Fibroblast of mammary gland (primary cell): ENCODE data around the gene USP21.
A peak's percentile ranks its signal among the peaks of the same experiment; 100 is the strongest.

Experiments used
- DNase-seq: peaks from one replicate; pipeline ENCODE4 v3.0.0-alpha.2; 2010; ENCODE audit warnings: low read depth
- H3K4me3 ChIP-seq: 2 replicates; pipeline ENCODE4 v1.5.1; 2011; ENCODE audit warnings: low read depth, mild to moderate bottlenecking, low read length, moderate library complexity; ENCODE audit not compliant: control insufficient read depth
- TF ChIP-seq, protein P1 (sequence below): conservative IDR thresholded peaks from 2 replicates; pipeline ENCODE4 v1.5.1; 2011; ENCODE audit warnings: low read depth, low read length, inconsistent platforms; ENCODE audit not compliant: control insufficient read depth, insufficient read depth

The USP21 gene

DNA sequence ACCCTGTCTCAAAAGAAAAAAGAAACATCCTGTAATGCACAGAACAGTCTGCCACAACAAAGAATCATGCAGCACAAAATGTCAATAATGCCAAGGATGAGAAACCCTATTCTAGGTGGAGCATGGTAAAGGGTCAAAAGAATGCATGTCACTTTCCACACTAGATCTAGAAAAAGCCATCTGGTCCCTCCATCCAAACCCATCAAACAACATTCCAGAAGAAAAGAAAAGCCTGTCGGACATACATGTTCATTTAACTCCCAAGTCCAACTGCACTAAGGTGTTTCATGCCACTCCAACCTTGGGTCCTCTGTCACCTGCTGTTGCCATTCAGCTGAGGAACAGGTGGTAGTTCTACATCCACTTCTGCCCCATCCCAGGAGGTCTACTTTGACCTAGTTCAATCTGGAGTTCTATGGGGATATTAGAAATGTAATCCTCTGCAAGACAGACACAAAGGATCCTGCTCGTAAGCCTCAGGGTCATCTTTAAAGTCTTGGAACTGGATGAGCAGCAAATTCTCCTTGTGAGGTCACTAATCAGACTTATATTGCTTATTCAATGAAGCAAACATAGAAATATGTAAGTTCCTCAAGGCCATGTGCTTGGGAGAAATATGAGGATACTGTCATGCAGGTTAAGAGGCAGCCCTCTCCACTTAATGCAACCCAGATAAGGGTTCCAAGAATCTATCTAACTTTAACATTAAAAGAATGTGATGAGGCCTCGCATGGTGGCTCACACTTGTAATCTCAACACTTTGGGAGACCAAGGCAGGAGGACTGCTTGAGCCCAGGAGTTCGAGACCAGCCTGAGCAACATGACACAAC is 30.5 kb upstream of the USP21 start:
- no peak for DNase-seq
- no peak overlapping the region for H3K4me3 ChIP-seq
- TF ChIP-seq, protein P1, sequence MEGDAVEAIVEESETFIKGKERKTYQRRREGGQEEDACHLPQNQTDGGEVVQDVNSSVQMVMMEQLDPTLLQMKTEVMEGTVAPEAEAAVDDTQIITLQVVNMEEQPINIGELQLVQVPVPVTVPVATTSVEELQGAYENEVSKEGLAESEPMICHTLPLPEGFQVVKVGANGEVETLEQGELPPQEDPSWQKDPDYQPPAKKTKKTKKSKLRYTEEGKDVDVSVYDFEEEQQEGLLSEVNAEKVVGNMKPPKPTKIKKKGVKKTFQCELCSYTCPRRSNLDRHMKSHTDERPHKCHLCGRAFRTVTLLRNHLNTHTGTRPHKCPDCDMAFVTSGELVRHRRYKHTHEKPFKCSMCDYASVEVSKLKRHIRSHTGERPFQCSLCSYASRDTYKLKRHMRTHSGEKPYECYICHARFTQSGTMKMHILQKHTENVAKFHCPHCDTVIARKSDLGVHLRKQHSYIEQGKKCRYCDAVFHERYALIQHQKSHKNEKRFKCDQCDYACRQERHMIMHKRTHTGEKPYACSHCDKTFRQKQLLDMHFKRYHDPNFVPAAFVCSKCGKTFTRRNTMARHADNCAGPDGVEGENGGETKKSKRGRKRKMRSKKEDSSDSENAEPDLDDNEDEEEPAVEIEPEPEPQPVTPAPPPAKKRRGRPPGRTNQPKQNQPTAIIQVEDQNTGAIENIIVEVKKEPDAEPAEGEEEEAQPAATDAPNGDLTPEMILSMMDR: no peak

GRCh38 chr1:161130266-161130665 is 29.0 kb upstream of the USP21 start:
- H3K4me3 ChIP-seq: no peak overlapping the region
- DNase-seq: no peak
- TF ChIP-seq, protein P1: no peak

DNA sequence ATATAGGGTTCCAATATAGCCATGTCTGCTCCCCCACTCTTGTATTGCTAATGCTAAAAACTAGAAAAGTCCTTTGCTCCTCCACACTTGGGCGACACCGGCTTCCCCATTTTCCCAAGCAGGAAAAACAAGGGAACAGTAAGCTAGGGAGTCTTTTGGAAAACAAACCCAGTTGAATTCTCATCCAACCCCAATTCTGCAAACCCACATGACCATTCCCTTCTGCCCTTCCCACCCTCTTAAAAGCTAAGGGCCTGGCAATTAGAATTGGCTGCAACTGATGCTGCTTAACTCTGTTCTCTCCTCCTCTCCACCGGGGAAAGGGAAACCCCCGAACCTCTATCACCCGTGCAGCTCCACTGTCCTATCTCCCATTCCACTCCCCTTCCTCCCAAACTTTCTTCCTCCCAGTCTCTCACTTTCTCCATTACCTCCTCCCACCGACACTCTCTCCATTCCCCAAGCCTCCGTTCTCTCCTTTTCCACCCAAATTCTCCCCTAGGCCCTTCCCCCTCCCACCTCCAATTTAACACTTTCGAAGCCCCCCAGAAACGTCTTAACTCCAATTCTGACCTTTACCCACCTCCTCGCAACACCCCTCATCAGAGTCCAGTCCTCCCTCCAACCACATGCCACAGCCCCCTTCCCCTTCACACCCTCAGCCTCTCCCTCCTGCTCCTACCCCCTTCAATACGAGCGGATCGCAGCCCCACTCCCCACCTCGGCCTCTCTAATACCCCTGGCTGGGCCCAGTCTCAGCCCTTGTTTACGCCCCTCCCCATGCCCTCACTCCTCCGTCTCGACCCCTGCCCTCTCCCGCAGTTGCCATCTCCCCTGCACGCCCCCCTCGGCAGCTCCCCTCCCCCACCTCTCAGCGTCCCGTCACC is 27.5 kb upstream of the USP21 start:
- TF ChIP-seq, protein P1: no peak
- peak; percentile 29 for DNase-seq
- peak overlapping the region; percentile 98 for H3K4me3 ChIP-seq

DNA sequence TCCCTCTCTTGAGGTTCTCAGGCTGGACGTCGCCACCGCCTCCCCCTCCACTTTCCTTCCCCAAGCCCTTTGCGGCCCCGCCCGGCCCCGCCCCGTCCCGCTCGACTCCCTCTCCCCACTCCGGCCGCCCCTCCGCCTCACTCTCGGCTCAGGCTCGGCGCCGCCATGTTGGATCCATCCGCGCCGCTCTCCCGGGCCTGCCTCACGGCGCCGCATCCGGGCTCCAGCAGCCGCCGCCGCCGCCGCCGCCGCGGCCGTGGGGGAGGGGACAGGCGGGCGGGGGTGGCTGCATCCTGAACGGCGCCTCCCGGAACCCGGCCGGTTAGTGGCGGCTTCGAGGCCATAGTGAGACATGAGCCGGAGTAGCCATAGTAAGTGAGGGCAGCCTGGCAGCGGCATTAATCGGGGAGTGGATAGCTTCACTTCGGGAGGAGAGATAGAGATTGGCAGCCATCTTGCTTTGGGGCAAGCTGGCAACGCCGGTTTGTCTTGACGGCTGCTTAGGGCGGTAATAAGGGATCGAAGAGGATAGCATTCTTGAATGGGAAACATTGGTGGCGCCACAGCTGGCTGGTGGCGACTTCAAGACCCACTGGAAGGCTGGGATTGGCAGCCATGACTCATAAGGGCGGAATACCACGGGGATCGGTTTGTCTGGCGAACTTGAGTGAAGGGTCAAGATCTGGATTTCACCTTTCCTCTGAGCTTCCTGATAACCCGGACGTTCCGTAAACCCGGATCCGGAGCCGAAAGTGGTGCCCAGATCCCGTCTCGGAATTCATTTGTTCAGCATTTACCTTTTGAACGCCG is 26.7 kb upstream of the USP21 start, which contains the start of gene DEDD:
TSS of gene DEDD (minus strand) at position 258 of the 810 bp plus-strand sequence. CDS start 8,205 bp downstream, outside the sequence.
- TF ChIP-seq, protein P1: no peak
- peak; percentile 95 for DNase-seq
- H3K4me3 ChIP-seq: peak within 1 kb of the TSS; percentile 98

GRCh38 chr1:161133220-161133740 is 26.0 kb upstream of the USP21 start:
- TF ChIP-seq, protein P1: no peak
- peak; percentile 15 for DNase-seq
- peak overlapping the region; percentile 98 for H3K4me3 ChIP-seq

GRCh38 chr1:161137881-161138280 is 21.4 kb upstream of the USP21 start:
- no peak for DNase-seq
- H3K4me3 ChIP-seq: no peak overlapping the region
- TF ChIP-seq, protein P1: no peak
